Tibial artery (tissue), 4 donors: ENCODE measurements around the gene CASR.

Source experiments
- DNase-seq, 2 donors: peaks; one replicate each; pipeline ENCODE4 v3.0.0-alpha.2; 2019
- H3K27ac ChIP-seq, 2 donors: fragments of 200-600 bp; sonication (generic) in 1 of 2; 1 replicate in 1 of 2; 2 replicates in 1 of 2; pipeline ENCODE4 v1.5.1; 2018 to 2019; ENCODE audit warnings: mild to moderate bottlenecking in 1 of 2
- H3K27me3 ChIP-seq, 2 donors: fragments of 200-600 bp; sonication (generic) in 1 of 2; one replicate each; pipeline versions ENCODE4 v1.5.1 to v1.6.0; 2016 to 2019
- H3K36me3 ChIP-seq, 3 donors: fragments of 200-600 bp; sonication (generic) in 2 of 3; one replicate each; pipeline ENCODE4 v1.5.1; 2016 to 2019; ENCODE audit warnings: mild to moderate bottlenecking in 2 of 3
- H3K4me1 ChIP-seq, 4 donors: fragments of 200-600 bp; sonication (generic) in 2 of 4; 1 replicate in 3 of 4; 2 replicates in 1 of 4; pipeline ENCODE4 v1.5.1; 2016 to 2019
- H3K4me3 ChIP-seq, 2 donors: fragments of 200-600 bp; sonication (generic) in 1 of 2; 1 replicate in 1 of 2; 2 replicates in 1 of 2; pipeline ENCODE4 v1.5.1; 2018 to 2019; ENCODE audit warnings: mild to moderate bottlenecking in 2 of 2
- H3K9me3 ChIP-seq, 3 donors: fragments of 200-600 bp; sonication (generic) in 1 of 3; one replicate each; pipeline ENCODE4 v1.5.1; 2016 to 2019
- intact Hi-C: fragments of 100-400 bp; cut with DNase I; formaldehyde crosslinking; loops from one replicate; pipeline ENCODE4 v1.15.0; 2023; ENCODE audit warnings: low total_unique reads
- TF ChIP-seq, protein P1 (sequence below), 2 experiments: fragments of 200-600 bp in 1 of 2; fragments of 450-650 bp in 1 of 2; IDR thresholded peaks; one replicate each; pipeline ENCODE4 v1.5.1; 2017 to 2019; ENCODE audit warnings: antibody characterized with exemption in 2 of 2, mild to moderate bottlenecking in 1 of 2, moderate library complexity in 1 of 2

CASR gene

DNA sequence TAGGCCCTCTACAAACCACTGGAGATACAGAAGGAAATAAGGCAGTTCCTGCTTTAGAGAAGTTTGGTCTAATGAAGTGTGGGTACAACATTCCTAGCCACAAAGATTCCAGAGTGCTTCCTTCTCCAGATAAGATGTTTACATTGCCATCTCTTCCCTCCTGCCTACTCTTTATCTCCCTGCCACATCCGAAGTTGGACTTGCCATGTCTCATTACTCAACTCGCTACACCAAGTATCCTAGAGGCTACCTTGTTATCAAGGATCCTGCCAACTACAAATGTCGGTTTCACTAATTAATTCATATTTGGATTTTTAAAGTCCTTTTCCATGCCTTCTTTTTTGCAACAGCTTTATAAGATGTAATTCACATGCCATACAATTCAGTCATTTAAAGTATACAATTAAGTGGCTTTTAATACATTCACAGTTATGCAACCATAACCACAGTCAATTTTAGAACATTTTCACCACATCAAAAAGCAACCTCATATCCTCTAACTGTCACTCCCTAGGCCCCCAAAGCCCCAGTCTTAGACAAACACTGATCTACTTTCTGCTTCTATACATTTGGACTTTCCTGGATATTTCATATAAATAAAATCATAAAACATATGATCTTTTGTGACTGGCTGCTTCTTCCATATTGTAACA, 87.9 kb downstream of the CASR start:
- intact Hi-C loops: no loop called here
- DNase-seq: no peak
- Histone ChIP-seq H3K9me3 (no peaks in the 10 kb centered on the region), H3K27ac (no peak overlapping the region), H3K36me3 (no peaks in the 10 kb centered on the region), H3K4me3 (no peak overlapping the region), H3K4me1 (no peaks in the 10 kb centered on the region), H3K27me3 (no peaks in the 10 kb centered on the region)
- TF ChIP-seq, protein P1, sequence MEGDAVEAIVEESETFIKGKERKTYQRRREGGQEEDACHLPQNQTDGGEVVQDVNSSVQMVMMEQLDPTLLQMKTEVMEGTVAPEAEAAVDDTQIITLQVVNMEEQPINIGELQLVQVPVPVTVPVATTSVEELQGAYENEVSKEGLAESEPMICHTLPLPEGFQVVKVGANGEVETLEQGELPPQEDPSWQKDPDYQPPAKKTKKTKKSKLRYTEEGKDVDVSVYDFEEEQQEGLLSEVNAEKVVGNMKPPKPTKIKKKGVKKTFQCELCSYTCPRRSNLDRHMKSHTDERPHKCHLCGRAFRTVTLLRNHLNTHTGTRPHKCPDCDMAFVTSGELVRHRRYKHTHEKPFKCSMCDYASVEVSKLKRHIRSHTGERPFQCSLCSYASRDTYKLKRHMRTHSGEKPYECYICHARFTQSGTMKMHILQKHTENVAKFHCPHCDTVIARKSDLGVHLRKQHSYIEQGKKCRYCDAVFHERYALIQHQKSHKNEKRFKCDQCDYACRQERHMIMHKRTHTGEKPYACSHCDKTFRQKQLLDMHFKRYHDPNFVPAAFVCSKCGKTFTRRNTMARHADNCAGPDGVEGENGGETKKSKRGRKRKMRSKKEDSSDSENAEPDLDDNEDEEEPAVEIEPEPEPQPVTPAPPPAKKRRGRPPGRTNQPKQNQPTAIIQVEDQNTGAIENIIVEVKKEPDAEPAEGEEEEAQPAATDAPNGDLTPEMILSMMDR (IDR thresholded peaks at IDR 0.05): no peak

DNA sequence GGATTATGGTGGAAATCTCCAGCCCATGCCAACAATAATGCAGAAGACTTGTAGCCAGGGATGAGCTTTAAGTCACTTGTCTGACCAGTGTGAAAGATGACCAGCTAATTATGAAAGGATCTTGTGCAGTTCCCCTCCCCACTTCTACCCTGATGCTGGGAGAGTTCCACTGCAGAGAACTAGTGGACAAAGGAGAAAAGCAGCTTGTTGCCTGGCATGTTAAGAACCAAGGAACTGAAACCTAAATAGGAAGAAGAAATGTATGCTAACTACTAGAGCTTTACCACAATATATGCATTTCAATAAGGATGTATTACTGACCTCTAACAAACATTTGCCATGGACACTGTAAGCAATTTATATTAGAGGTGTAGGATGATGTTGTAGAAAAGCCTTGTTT, 89.4 kb downstream of the CASR start:
- Histone ChIP-seq H3K4me3 (no peak overlapping the region), H3K27me3 (no peaks in the 10 kb centered on the region), H3K4me1 (no peaks in the 10 kb centered on the region), H3K9me3 (no peaks in the 10 kb centered on the region), H3K36me3 (no peaks in the 10 kb centered on the region), H3K27ac (no peak overlapping the region)
- TF ChIP-seq, protein P1 (IDR thresholded peaks at IDR 0.05): no peak
- no peak for DNase-seq
- intact Hi-C loops: no loop called here

DNA sequence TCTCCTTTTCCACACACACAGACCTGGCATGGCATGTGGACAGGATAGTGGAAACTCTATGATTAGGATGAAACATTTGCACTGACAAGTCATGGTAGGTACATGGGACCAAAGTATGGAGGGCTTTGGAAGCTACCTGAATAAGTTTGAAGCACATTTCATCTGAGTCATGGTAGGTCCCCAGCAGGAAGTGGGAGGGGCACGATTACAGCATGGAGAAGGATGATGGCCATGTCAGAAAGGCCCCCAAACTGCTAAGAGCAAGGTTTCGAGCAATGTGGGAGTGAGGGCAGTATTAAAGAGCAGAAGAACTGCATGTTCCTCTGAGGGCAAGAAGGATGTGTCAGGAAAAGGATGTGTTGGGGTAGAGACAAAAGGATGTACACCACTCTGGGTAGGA, 90.0 kb downstream of the CASR start:
- TF ChIP-seq, protein P1 (IDR thresholded peaks at IDR 0.05): no peak
- Histone ChIP-seq H3K4me3 (no peak overlapping the region), H3K36me3 (no peaks in the 10 kb centered on the region), H3K9me3 (no peaks in the 10 kb centered on the region), H3K27me3 (no peaks in the 10 kb centered on the region), H3K27ac (no peak overlapping the region), H3K4me1 (no peaks in the 10 kb centered on the region)
- intact Hi-C loops: no loop called here
- no peak for DNase-seq

DNA sequence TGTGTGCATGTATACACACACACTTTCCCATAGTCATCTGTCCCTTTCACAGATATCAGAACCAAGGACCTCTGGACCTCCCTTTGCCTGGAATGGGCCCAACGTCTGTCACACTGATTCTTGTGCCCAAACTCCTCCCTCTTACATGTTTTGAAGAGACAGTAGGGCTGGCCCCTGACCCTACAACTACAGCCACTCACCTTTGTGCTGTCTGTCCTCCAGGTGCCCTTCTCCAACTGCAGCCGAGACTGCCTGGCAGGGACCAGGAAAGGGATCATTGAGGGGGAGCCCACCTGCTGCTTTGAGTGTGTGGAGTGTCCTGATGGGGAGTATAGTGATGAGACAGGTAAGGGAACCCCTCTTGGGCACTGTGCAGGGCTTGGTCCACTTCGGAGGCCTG, 98.4 kb downstream of the CASR start:
- no peak for DNase-seq
- Histone ChIP-seq H3K4me1 (no peaks in the 10 kb centered on the region), H3K36me3 (no peaks in the 10 kb centered on the region), H3K4me3 (no peak overlapping the region), H3K27me3 (no peaks in the 10 kb centered on the region), H3K9me3 (no peaks in the 10 kb centered on the region), H3K27ac (no peak overlapping the region)
- TF ChIP-seq, protein P1 (IDR thresholded peaks at IDR 0.05): no peak
- intact Hi-C loops: no loop called here

DNA sequence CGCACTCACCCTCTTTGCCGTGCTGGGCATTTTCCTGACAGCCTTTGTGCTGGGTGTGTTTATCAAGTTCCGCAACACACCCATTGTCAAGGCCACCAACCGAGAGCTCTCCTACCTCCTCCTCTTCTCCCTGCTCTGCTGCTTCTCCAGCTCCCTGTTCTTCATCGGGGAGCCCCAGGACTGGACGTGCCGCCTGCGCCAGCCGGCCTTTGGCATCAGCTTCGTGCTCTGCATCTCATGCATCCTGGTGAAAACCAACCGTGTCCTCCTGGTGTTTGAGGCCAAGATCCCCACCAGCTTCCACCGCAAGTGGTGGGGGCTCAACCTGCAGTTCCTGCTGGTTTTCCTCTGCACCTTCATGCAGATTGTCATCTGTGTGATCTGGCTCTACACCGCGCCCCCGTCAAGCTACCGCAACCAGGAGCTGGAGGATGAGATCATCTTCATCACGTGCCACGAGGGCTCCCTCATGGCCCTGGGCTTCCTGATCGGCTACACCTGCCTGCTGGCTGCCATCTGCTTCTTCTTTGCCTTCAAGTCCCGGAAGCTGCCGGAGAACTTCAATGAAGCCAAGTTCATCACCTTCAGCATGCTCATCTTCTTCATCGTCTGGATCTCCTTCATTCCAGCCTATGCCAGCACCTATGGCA, 100.5 kb downstream of the CASR start:
- TF ChIP-seq, protein P1 (IDR thresholded peaks at IDR 0.05): no peak
- intact Hi-C loops: no loop called here
- no peak overlapping the region for H3K27ac ChIP-seq

More for the DNA sequence above, 100.5 kb downstream of the CASR start:
- no peaks in the 10 kb centered on the region for H3K27me3 ChIP-seq
- no peak for DNase-seq
- no peak overlapping the region for H3K4me3 ChIP-seq
- no peaks in the 10 kb centered on the region for H3K36me3 ChIP-seq
- H3K4me1 ChIP-seq: no peaks in the 10 kb centered on the region
- no peaks in the 10 kb centered on the region for H3K9me3 ChIP-seq
